ENCODE results near the gene EYA2.

GRCh38 chr20:47141941-47142773 lies 247.5 kb downstream of the EYA2 start:
- TF ChIP-seq CTCF (conservative IDR thresholded peaks at IDR 0.05; ENCODE audit: low read depth, low read length), result no peak
- TF ChIP-seq EZH2 (IDR thresholded peaks at IDR 0.05; ENCODE audit: borderline replicate concordance, low read depth, low read length, poor library complexity, severe bottlenecking), result no peak

Data from A673 (cell line).